AG09309 (cell line): Measurements from ENCODE around the gene MAPK8IP1.

Source experiments
- DNase-seq: peaks from one replicate; pipeline ENCODE4 v3.0.0-alpha.2; 2010; ENCODE audit warnings: low read depth
- H3K4me3 ChIP-seq: 2 replicates; pipeline ENCODE4 v1.5.1; 2011; ENCODE audit warnings: mild to moderate bottlenecking, low read depth, low read length, moderate library complexity; ENCODE audit not compliant: control insufficient read depth
- TF ChIP-seq, protein P1 (sequence below): IDR thresholded peaks from 2 replicates; pipeline ENCODE4 v1.5.1; 2011; ENCODE audit warnings: mild to moderate bottlenecking, low read depth, low read length, inconsistent platforms; ENCODE audit not compliant: insufficient read depth, control insufficient read depth; ENCODE audit errors: missing control alignments

MAPK8IP1 gene

DNA sequence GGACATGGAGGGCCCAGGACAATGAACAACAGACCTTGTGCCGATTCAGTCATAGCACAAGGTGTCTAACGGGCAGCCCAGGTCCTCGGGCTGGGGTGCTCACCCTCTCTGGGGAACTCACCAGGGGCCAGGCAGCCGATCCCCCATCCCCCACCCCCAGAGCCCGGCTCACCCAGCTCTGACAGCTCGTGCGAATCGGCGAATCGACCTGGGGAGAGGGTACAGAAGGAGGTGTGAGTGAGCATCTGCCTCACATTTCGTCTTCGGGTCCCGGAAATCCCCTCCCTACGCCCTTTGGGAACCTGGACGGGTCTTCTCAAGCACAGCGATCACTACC lies 31.8 kb downstream of the MAPK8IP1 start:
- DNase-seq, result no peak
- H3K4me3 ChIP-seq, result peak overlapping the region; percentile 90
- TF ChIP-seq, protein P1, sequence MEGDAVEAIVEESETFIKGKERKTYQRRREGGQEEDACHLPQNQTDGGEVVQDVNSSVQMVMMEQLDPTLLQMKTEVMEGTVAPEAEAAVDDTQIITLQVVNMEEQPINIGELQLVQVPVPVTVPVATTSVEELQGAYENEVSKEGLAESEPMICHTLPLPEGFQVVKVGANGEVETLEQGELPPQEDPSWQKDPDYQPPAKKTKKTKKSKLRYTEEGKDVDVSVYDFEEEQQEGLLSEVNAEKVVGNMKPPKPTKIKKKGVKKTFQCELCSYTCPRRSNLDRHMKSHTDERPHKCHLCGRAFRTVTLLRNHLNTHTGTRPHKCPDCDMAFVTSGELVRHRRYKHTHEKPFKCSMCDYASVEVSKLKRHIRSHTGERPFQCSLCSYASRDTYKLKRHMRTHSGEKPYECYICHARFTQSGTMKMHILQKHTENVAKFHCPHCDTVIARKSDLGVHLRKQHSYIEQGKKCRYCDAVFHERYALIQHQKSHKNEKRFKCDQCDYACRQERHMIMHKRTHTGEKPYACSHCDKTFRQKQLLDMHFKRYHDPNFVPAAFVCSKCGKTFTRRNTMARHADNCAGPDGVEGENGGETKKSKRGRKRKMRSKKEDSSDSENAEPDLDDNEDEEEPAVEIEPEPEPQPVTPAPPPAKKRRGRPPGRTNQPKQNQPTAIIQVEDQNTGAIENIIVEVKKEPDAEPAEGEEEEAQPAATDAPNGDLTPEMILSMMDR, result no peak

DNA sequence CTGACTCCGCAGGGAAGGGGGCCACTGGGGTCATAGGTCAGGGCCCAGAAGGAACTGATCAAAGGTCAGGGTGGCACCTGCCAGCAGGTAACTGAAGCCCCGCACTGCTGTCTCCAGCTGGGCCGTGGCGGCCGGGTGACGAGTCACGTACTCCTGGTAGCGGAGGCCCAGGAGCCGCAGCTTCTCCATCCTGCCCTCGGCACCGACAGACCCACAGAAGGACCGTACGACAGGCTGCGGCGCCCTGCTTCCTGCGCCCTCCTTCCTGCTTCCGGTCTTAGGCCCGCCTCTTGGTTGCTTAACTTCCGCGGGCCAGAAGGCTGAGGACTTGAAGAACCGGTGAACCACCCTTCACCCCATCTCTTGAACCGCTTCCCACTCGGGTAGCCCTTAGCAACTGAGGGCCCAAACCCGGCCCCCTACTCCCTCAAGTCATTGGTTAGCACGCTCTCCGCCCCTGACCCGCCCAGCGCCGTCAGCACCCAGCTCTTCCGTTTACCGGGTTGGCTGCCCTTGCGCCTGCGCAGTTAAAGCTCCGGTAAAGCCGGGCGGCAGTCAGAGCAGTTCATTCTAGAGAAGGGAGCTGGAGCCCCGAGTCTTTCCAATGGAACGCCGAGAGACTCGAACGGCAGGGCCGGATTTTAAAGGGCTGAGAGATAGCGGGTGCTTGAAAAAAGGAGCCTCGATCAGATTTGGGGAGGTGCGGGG lies 32.3 kb downstream of the MAPK8IP1 start, which contains the start of gene PEX16:
Gene PEX16, minus strand, starts transcription at position 255 of the 708 bp plus-strand sequence. Its CDS starts 66 bp downstream, at position 189.
- TF ChIP-seq, protein P1, result no peak
- peak; percentile 99 for DNase-seq
- H3K4me3 ChIP-seq, result peak within 1 kb of the TSS; percentile 90

DNA sequence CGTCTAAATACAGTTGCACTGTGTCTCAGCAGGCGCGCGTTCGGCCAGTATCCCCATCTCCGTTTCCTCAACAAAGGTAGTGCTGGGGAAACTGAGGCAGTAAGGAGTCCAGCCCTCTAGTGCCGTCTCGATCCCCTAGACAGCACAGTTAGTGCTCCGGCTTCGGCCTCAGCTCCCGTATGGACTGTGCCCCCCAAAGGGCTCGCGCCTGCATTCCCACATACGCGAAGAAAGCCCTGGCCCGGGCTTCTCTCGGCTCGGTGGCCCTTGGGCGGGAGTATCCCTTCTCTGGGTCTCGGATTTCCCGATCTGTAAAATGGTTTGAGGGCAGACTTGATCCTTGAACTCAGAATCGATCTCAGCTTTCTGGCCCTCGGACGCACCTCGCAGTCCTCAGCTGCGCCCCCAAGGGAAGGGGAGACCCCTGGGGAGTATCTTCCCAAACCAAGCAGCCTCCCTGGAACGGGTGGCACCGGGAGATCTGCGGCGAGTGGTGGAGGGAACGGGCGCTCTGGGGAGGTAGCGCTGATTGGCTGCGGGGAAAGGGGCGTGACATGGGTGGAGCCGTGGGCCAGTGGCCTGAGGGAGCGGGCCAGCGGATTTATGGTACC lies 33.0 kb downstream of the MAPK8IP1 start:
- H3K4me3 ChIP-seq, result peak overlapping the region; percentile 90
- peak; percentile 11 for DNase-seq
- TF ChIP-seq, protein P1, result no peak

DNA sequence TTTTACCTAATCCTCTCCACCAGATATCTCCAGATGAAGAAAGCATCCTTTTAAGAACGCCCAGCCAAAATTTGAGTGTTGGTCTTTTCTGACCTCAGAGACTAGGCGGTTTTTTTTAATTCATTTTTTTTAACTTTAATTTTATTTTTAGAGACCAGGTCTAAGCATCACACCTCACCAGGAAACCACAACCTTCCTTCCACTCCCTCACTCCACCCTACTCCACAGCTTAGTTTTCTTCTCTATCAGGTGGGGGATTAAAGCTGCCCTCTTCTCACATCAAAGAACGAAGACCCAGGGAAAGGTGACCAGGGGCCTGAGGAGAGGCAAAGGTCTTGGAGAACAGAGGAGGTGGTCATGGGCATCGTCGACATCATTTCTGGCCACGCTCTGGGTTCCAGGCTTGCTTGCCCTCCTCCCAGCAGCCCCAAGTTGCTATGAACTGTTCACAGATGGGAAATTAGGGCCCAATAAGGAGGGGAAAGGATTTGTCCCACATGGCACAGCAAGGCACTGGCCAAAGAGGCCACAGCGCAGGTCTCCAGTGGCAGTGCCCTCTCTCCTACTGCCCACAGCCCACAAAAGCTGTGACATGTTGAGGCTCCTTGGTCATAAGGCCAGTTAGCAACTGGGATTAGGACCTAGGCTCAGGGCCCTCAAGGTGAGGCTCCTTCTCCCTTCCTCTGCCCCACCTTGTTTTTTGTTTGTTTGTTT lies 33.7 kb downstream of the MAPK8IP1 start:
- TF ChIP-seq, protein P1, result no peak
- no peak for DNase-seq
- peak overlapping the region; percentile 90 for H3K4me3 ChIP-seq

DNA sequence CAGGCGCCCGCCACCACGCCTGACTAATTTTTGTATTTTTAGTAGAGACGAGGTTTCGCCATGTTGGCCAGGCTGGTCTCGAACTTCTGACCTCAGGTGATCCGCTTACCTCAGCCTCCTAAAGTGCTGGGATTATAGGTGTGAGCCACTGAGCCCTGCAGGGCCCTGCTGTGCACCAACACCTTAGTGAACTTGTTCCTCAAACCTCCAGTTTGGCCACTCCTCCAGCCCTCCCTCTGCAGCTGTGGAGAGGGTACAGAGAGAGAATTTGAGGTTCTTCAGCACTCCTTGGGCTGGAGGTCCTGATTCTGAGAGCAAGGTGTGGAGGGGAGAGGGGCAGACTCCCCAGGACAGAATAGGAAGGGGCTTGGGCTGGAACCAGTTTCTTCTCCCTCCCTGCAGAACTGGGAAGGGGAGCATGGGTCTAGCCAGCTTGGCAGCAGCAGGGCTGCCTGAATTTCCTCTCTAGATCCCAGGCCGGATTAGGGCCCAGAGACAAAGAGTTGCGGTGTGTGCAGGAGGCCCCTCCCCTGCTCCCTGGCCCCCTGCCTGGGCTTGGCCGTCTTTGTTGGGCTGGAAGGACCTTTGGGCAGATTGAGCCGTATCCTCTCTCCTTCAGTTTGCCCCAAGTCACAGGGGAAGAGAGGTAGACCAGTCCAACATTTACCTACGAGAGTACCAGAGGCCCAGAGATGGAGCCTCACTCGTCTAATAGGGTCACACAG lies 34.5 kb downstream of the MAPK8IP1 start:
- no peak for DNase-seq
- no peak overlapping the region for H3K4me3 ChIP-seq
- TF ChIP-seq, protein P1, result no peak
